Liver (tissue), 9 donors: ENCODE results near the gene ALX3. TPM values are rescaled to one million over a fixed set of nuclear protein-coding genes. Genes with fewer than 3 reads are reported as not detected.

Source experiments
- DNase-seq: peaks from one replicate; pipeline ENCODE4 v3.0.0-alpha.2; 2017; ENCODE audit warnings: low spot score
- H3K27ac ChIP-seq, 2 donors: one replicate each; pipeline ENCODE4 v1.7.0; 2013; ENCODE audit warnings: inconsistent platforms in 2 of 2, low read length in 2 of 2, control low read depth in 1 of 2, low read depth in 1 of 2, mild to moderate bottlenecking in 1 of 2
- H3K27me3 ChIP-seq, 4 donors: one replicate each; pipeline versions ENCODE4 v1.6.1 to v1.7.0; 2013; ENCODE audit warnings: low read length in 3 of 4, inconsistent platforms in 1 of 4, mild to moderate bottlenecking in 1 of 4, moderate library complexity in 1 of 4; ENCODE audit not compliant: control insufficient read depth in 4 of 4, insufficient read depth in 4 of 4
- H3K36me3 ChIP-seq, 4 donors: one replicate each; pipeline versions ENCODE4 v1.6.1 to v1.7.0; 2013; ENCODE audit warnings: low read length in 3 of 4, mild to moderate bottlenecking in 3 of 4, low read depth in 1 of 4, moderate library complexity in 1 of 4; ENCODE audit not compliant: control insufficient read depth in 4 of 4, insufficient read depth in 3 of 4
- H3K4me1 ChIP-seq, 4 donors: one replicate each; pipeline versions ENCODE4 v1.6.1 to v1.7.0; 2013; ENCODE audit warnings: low read length in 3 of 4, mild to moderate bottlenecking in 3 of 4, moderate library complexity in 1 of 4; ENCODE audit not compliant: control insufficient read depth in 4 of 4, insufficient read depth in 4 of 4
- H3K4me3 ChIP-seq, 3 donors: one replicate each; pipeline versions ENCODE4 v1.6.1 to v1.7.0; 2013; ENCODE audit warnings: low read length in 3 of 3, control low read depth in 1 of 3, low read depth in 1 of 3, mild to moderate bottlenecking in 1 of 3
- H3K9ac ChIP-seq, 2 donors: one replicate each; pipeline ENCODE4 v1.7.0; 2013; ENCODE audit warnings: low read length in 2 of 2, mild to moderate bottlenecking in 2 of 2, moderate library complexity in 2 of 2, control low read depth in 1 of 2, low read depth in 1 of 2
- H3K9me3 ChIP-seq, 4 donors: one replicate each; pipeline versions ENCODE4 v1.6.1 to v1.7.0; 2013; ENCODE audit warnings: low read length in 3 of 4; ENCODE audit not compliant: control insufficient read depth in 4 of 4
- ATF3 ChIP-seq: IDR thresholded peaks from 2 replicates; pipeline ENCODE4 v1.6.1; 2016; ENCODE audit warnings: antibody characterized with exemption
- EGR1 ChIP-seq, 2 donors: IDR thresholded peaks; 2 replicates each; pipeline ENCODE4 v1.6.1; 2016 to 2018; ENCODE audit warnings: antibody characterized with exemption in 2 of 2, low read depth in 2 of 2
- FOXA1 ChIP-seq: IDR thresholded peaks from 2 replicates; pipeline ENCODE4 v1.6.1; 2016; ENCODE audit warnings: antibody characterized with exemption
- GABPA ChIP-seq, 2 donors: IDR thresholded peaks in 1 of 2; conservative IDR thresholded peaks in 1 of 2; 2 replicates each; pipeline ENCODE4 v1.6.1; 2016; ENCODE audit warnings: antibody characterized with exemption in 2 of 2, mild to moderate bottlenecking in 1 of 2, moderate library complexity in 1 of 2
- HNF4A ChIP-seq, 2 donors: conservative IDR thresholded peaks; 2 replicates each; pipeline ENCODE4 v1.6.1; 2016; ENCODE audit warnings: antibody characterized with exemption in 2 of 2, mild to moderate bottlenecking in 2 of 2
- HNF4G ChIP-seq: IDR thresholded peaks from 2 replicates; pipeline ENCODE4 v1.6.1; 2016; ENCODE audit warnings: antibody characterized with exemption
- JUND ChIP-seq, 2 donors: IDR thresholded peaks; 2 replicates each; pipeline ENCODE4 v1.6.1; 2016; ENCODE audit warnings: antibody characterized with exemption in 2 of 2
- RAD21 ChIP-seq, 2 donors: IDR thresholded peaks; 2 replicates each; pipeline ENCODE4 v1.6.1; 2016; ENCODE audit warnings: antibody characterized with exemption in 2 of 2, mild to moderate bottlenecking in 2 of 2
- REST ChIP-seq: IDR thresholded peaks from 2 replicates; pipeline ENCODE4 v1.6.1; 2016; ENCODE audit warnings: antibody characterized with exemption, mild to moderate bottlenecking
- RXRA ChIP-seq, 2 donors: IDR thresholded peaks; 2 replicates each; pipeline ENCODE4 v1.6.1; 2017 to 2018; ENCODE audit warnings: antibody characterized with exemption in 2 of 2, mild to moderate bottlenecking in 1 of 2
- SP1 ChIP-seq: IDR thresholded peaks from 2 replicates; pipeline ENCODE4 v1.6.1; 2018; ENCODE audit warnings: antibody characterized with exemption, mild to moderate bottlenecking
- TAF1 ChIP-seq: conservative IDR thresholded peaks from 2 replicates; pipeline ENCODE4 v1.6.1; 2016; ENCODE audit warnings: antibody characterized with exemption, mild to moderate bottlenecking
- WGBS: extraction: QIAGEN DNeasy Blood & Tissue Kit; methylation state at CpG from one replicate; pipeline ENCODE4 v1.1.7; 2013; 5-methylcytosine and 5-hydroxymethylcytosine counted together
- polyA plus RNA-seq, 2 donors: library from polyadenylated mRNA; stranded (reverse) in 1 of 2; unstranded in 1 of 2; fragments of 200-250 nt in 1 of 2; fragments of >200 nt in 1 of 2; fragmentation: Nextera tagmentation in 1 of 2; extraction: Ambion mirVana in 1 of 2; gene quantifications; one replicate each; pipeline versions ENCODE4 v1.2.1 to v1.2.3, GENCODE V29; 2013 to 2015
- total RNA-seq, 2 donors: library from RNA; depleted of rRNA; stranded (reverse); fragments of >200 nt; gene quantifications; one replicate each; pipeline ENCODE4 v1.2.3, GENCODE V29; 2014
- TF ChIP-seq, protein P1 (sequence below): fragments of 150-350 bp; IDR thresholded peaks from 2 replicates; pipeline ENCODE4 v1.5.1; 2017; ENCODE audit warnings: improper control_type of control experiment, low read depth, low read length; ENCODE audit not compliant: missing input control
- TF ChIP-seq, protein P2 (sequence below): IDR thresholded peaks from 2 replicates; pipeline ENCODE4 v1.6.1; 2016; ENCODE audit warnings: antibody characterized with exemption
- TF ChIP-seq, protein P3 (sequence below): IDR thresholded peaks from 2 replicates; pipeline ENCODE4 v1.6.1; 2016; ENCODE audit warnings: antibody characterized with exemption
- donor health status: healthy.
- donor health status: healthy.
- donor health status: healthy.
- donor health status: healthy.
- donor health status: healthy.

Gene ALX3
- total and polyA plus RNA-seq, 4 donors: not detected

DNA sequence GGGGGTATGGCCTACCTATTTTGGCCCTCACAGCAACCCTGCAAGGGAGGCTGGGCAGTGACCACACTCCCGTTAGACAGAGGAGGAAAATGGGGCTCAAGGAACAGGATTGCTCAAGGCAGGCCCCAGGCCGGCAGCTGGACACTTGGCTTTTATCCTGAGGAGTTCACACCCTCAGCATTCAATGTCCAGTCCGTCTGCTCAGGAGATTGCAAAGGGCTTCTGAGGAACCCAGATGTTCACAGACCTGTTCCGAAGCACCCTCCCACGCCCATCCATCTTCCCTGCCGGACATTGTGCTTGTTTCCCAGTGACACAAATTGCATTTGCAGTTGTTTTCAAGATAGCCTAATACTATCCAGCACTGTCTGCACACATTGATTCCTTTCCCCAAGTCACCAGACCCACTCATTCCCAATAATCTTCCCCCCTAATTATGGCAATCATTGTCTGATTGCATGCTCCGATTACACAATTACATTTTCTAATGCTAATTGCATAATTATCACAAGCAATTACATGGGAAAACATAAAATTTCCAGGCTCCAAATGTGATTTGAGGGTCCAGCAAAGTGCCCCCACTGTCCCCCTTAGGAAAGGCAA lies 37.5 kb upstream of the ALX3 start:
- H3K36me3 ChIP-seq: no peaks in the 10 kb centered on the region
- no peaks in the 10 kb centered on the region for H3K4me1 ChIP-seq
- DNase-seq: no peak
- no peaks in the 10 kb centered on the region for H3K27me3 ChIP-seq
- WGBS: 84% methylated on average over 7 of the region's 7 CpGs
- H3K9me3 ChIP-seq: no peaks in the 10 kb centered on the region
- no peak overlapping the region for H3K27ac ChIP-seq
- H3K4me3 ChIP-seq: no peak overlapping the region
- no peak for TF ChIP-seq GABPA (IDR thresholded peaks at IDR 0.05 in 1 of 2, conservative IDR thresholded peaks at IDR 0.05 in 1 of 2)
- no peak for TF ChIP-seq REST
- TF ChIP-seq HNF4A (conservative IDR thresholded peaks at IDR 0.05): no peak
- no peak for TF ChIP-seq EGR1 (IDR thresholded peaks at IDR 0.05; ENCODE audit: low read depth in 2 of 2)
- TF ChIP-seq FOXA1: no peak
- TF ChIP-seq TAF1: no peak
- TF ChIP-seq HNF4G: no peak
- TF ChIP-seq, protein P1, sequence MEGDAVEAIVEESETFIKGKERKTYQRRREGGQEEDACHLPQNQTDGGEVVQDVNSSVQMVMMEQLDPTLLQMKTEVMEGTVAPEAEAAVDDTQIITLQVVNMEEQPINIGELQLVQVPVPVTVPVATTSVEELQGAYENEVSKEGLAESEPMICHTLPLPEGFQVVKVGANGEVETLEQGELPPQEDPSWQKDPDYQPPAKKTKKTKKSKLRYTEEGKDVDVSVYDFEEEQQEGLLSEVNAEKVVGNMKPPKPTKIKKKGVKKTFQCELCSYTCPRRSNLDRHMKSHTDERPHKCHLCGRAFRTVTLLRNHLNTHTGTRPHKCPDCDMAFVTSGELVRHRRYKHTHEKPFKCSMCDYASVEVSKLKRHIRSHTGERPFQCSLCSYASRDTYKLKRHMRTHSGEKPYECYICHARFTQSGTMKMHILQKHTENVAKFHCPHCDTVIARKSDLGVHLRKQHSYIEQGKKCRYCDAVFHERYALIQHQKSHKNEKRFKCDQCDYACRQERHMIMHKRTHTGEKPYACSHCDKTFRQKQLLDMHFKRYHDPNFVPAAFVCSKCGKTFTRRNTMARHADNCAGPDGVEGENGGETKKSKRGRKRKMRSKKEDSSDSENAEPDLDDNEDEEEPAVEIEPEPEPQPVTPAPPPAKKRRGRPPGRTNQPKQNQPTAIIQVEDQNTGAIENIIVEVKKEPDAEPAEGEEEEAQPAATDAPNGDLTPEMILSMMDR: no peak
- TF ChIP-seq, protein P2, sequence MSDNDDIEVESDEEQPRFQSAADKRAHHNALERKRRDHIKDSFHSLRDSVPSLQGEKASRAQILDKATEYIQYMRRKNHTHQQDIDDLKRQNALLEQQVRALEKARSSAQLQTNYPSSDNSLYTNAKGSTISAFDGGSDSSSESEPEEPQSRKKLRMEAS: no peak
- TF ChIP-seq ATF3: no peak
- TF ChIP-seq, protein P3, sequence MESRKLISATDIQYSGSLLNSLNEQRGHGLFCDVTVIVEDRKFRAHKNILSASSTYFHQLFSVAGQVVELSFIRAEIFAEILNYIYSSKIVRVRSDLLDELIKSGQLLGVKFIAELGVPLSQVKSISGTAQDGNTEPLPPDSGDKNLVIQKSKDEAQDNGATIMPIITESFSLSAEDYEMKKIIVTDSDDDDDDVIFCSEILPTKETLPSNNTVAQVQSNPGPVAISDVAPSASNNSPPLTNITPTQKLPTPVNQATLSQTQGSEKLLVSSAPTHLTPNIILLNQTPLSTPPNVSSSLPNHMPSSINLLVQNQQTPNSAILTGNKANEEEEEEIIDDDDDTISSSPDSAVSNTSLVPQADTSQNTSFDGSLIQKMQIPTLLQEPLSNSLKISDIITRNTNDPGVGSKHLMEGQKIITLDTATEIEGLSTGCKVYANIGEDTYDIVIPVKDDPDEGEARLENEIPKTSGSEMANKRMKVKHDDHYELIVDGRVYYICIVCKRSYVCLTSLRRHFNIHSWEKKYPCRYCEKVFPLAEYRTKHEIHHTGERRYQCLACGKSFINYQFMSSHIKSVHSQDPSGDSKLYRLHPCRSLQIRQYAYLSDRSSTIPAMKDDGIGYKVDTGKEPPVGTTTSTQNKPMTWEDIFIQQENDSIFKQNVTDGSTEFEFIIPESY: no peak
- TF ChIP-seq SP1: no peak
- no peak for TF ChIP-seq RXRA (IDR thresholded peaks at IDR 0.05)
- TF ChIP-seq JUND (IDR thresholded peaks at IDR 0.05): no peak
- no peak for TF ChIP-seq RAD21 (IDR thresholded peaks at IDR 0.05)
- H3K9ac ChIP-seq: no peak overlapping the region
